NCI-H82 treated with DMSO at 0.1 percent for 48 hours (cell line): ENCODE results near the gene RSPH1.

Experiments used
- DNase-seq: peaks from one replicate; lab custom pipeline; 2025; ENCODE audit not compliant: unreplicated experiment; lab: John Stamatoyannopoulos, UW

RSPH1 gene

GRCh38 chr21:42532466-42533181 is 36.6 kb upstream of the RSPH1 start:
- DNase-seq, result no peak

DNA sequence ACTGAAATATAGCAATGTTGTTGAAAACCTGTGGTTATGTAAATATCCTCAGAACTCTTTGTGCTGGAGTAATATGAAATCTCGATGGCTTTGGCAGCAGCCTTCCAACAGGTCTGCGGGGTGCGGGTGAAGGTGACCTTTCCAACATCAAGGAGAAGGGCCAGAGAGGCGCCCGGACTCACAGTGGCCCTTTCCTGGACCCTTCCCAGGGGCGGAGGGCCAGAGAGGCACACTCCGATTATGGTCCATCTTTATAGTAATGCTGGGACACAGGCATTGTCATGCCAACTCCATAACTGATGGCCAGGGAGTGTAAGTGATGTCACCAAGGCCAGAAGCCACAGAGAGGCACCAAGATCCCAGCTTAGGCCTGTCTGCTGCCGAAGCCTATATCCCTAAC is 35.7 kb upstream of the RSPH1 start:
- DNase-seq, result no peak

DNA sequence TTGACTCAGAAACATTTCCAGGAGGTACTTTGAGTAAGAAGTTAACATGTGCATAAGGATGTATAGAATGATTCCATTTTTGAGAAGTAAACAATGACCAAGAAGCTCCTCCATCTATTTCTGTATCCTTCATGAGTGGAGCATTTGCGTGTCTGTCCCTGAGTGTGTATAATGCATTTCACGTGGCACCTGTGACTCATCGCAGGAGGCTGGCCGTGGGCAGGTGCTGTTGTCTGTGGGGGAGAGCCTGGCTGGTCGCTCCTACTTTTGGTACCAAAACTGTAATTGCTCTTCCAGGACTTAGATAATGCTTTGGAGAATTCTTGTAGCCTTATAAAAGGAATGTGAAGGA is 34.1 kb upstream of the RSPH1 start:
- DNase-seq, result no peak

- DNase-seq, result no peak
Observed at GRCh38 chr21:42527489-42528158, 31.6 kb upstream of the RSPH1 start.

DNA sequence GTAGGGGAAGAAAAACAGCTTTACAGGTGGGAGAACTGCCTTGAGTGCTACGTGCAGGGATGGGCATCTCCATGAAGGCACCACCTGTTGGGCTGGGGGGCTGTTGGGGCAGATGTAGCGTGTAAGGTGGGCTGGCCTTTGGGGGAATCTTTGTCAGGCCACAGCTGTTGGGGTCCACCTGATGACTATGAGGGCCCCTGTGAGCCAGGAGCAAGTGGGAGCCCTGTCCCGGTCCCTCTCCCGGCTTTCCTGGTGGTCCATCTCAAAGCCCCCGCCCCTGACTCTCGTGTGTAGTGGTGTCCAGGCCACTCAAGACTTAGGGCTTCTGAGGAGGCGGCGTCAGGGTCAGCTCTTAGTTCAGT is 31.1 kb upstream of the RSPH1 start:
- no peak for DNase-seq

DNA sequence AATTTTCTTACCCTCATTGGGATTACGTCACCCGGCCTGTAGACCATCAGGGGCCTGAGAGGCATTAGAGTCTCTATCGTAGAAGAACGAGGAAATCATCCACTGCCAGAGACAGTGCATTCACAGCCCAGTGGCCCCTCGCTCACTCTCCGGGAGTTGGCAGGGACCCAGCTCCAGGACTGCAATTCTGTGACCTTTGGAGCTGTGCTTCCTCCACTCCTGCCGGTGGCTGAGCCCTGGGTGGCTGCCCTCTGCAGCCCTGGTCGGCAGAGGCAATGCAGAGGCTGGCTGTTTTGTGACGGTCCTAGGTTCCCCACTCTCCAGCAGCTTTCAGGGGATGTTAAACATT is 30.3 kb upstream of the RSPH1 start:
- no peak for DNase-seq

- DNase-seq, result no peak
Observed at GRCh38 chr21:42525676-42526378, 29.8 kb upstream of the RSPH1 start.

- no peak for DNase-seq
Observed at GRCh38 chr21:42525029-42525581, 29.1 kb upstream of the RSPH1 start.

GRCh38 chr21:42524341-42525028 is 28.5 kb upstream of the RSPH1 start:
- DNase-seq, result no peak

- no peak for DNase-seq
Observed at GRCh38 chr21:42523941-42524340, 27.9 kb upstream of the RSPH1 start.

GRCh38 chr21:42523211-42523610 is 27.2 kb upstream of the RSPH1 start:
- DNase-seq, result no peak

DNA sequence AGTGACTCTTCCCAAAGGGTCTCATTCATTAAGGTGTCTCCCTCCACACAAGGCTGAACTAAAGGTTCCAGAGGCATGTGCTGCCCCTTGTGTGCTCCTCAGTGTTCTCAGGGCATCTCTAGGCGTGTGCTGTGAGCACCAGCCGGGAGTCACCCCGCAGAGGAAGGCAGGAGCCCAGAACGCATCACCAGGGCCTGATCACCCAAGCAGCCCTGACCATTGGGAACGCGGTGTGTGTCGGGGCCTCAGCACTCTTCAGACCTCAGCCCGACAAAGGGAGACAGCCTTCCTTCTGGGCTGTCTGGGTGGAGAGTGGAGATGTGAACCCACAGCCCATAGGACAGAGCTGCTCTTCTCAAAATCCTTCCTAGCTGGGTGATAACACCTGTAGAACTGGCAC is 26.7 kb upstream of the RSPH1 start:
- DNase-seq, result no peak

DNA sequence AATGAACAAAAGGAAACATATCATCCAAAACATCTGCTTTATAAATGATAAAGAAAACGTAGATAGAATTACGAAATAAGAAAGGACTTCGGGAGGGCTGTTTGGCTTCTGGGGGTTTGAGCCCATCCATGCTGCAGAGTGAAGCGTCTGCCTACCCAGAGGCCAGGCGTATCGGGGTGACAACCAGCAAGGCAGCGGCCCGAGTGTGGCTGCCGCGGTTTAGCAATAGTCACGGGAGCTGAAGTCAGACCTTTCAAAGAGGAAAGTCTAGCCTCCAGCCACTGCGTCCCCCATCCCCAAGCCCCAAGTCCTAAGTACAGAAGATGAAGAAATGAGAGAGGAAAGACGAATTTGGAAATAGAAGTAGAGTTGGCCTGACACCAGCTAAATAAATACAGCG is 26.2 kb upstream of the RSPH1 start:
- no peak for DNase-seq

DNA sequence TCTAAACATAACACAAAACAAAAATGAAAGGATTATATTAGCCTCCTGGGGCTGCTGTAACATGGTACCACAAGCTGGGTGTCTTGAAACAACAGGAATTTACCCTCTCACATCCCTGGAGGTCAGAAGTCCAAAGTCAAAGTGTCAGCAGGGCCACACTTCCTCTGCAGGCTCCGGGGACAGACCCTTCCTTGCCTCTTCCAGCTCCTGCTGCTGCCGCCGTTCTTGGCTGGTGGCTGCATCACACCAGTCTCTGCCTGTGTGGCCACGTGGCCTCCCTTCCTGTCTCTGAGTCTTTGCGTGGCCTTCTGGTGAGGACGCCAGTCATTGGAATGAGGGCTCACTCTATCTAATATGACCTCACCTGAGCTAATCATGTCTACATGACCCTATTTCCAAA is 25.8 kb upstream of the RSPH1 start:
- DNase-seq, result no peak

GRCh38 chr21:42521384-42521783 is 25.4 kb upstream of the RSPH1 start:
- no peak for DNase-seq

DNA sequence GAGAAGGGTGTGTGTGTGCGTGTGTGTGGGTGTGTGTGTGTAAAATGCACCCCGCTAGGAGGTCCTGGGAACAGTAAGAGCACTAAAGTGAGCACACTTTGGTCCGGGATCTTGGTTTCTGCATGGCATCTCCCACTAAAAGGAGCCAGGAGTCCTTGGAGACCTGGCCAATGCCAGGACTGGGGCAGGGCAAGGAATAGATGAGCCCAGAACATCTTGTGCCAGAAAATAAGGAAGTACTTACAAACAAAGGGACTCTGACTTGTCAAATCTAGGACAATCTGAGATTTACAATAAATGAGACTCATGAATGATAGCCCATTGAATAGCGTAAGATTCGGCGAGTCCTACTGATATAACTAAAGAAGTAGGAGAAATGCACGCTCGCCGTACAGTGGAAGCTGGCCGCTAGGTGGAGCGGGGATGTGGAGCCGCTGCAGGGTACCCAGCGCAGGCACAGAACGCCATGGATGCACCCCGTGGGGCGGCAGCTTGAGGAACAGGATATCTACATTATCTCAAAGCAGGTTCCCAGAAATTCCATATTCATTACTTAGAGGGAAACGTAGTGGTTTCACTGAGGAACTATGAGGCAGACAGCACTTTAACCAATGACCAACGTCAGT is 24.7 kb upstream of the RSPH1 start:
- no peak for DNase-seq

DNA sequence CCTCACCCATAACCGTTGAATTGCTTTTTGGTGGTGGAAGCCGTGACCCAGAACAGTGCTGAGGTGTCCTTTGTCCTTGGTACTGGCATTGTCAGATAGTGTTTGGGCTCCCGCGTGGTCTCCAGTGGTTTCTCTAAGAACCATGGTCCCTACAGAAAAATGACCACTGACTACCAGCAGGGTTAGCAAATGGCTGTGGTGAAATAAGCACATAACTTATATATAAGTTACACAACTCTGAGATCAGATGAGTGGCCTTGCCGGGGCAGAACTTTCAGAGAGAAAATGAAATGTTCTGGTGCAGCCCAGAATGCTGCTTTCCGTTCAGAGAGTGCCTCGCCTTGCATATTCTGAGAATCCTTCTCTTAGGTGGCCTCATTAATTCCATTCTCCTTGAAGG is 22.6 kb upstream of the RSPH1 start:
- DNase-seq, result no peak

DNA sequence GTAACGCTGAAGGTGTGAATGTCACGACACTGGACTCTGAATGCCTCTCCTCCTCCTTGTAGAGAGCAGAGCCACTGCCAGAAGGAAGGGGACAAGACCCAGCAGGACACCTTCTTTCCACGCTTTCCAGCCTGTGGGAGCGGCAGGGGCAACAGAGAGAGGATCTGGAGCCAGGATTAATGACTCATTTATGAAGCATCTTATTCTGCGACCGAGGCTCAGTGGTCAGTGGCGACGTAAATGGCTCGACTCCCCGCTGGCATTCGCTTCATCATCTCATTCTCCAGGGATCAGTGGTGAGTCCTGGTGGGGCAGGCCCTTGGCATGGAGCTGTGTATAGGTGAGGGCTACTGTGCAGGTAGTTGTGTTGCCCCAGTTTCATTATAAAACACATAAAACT is 22.2 kb upstream of the RSPH1 start:
- DNase-seq, result no peak

DNA sequence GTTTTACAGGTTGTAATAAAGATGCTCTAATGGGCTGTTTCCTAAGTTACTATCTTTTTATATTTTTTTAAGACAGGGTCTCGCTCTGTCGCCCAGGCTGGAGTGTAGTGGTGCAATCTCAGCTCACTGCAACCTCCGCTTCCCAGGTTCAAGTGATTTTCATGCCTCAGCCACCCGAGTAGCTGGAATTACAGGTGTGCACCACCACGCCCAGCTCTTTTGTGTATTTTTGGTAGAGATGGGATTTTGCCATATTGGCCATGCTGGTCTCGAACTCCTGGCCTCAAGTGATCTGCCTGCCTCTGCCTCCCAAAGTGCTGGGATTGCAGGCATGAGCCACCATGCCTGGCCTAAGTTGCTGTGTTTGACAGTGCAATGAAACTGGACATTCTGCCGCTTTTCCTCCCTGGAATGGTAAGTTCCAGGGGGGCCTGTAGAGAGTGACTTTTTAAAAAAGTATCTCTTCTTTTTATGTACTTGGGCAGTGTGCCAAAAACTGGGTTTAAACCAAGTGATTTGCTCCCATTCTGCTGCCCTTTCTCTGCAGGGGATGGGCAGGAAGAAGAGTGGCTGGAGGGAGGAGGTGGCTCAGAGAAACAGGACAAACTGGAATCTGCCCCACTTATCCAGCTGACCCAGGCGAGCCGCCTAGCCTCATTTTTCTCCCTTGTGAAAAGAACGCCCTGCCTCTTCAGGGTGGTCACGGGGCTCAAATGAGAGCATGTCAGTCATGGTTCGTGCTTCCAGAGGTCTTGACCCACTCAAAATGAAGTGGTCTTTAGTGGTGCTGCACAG is 19.9 kb upstream of the RSPH1 start:
- no peak for DNase-seq

DNA sequence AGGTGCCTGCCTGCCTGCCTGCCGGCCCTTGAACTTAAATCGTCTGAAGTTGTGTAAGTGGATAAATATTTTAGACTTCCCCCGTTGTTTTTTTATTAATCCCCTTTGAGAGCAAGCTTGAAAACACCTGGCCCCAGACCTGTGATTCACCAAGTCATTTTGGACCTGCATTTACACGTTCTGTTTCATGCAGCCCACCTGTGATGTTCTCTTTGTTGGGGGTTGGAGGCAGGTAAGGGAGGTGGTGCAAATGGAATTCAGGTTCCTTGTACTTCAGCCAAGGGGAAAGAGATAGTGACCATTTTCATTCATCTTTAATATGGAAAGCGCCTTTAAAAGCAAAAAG is 18.8 kb upstream of the RSPH1 start:
- no peak for DNase-seq
